ENCODE data around the gene RAE1.

The RAE1 gene

GRCh38 chr20:57409672-57410397, 58.8 kb downstream of the RAE1 start:
- no peak for TF ChIP-seq CTCF (IDR thresholded peaks at IDR 0.05; ENCODE audit: control extremely low read depth, extremely low read depth, low read depth, missing control alignments)
- DNase-seq (ENCODE audit: extremely low spot score), result no peak
- POLR2A ChIA-PET, result interaction anchor here (0.8 to 1.4 kb wide), 2 partner anchors 12 to 71 kb away, joined by 3 to 4 read pairs; no protein-coding TSS in a partner anchor
- CTCF ChIA-PET, result interaction anchor here (0.6 to 1.4 kb wide), 2 partner anchors 27 to 86 kb away, joined by 3 read pairs; no protein-coding TSS in a partner anchor

- ChIA-PET POLR2A (interaction anchor here (1.4 kb wide), 1 partner anchor 70 kb away, joined by 4 read pairs; no protein-coding TSS in a partner anchor), CTCF (no interaction called here)
- TF ChIP-seq CTCF (IDR thresholded peaks at IDR 0.05; ENCODE audit: control extremely low read depth, extremely low read depth, low read depth, missing control alignments), result no peak
- DNase-seq (ENCODE audit: extremely low spot score), result no peak
Measured at GRCh38 chr20:57410398-57410920, 59.4 kb downstream of the RAE1 start.

- CTCF ChIA-PET, result no interaction called here
- no peak for TF ChIP-seq CTCF (IDR thresholded peaks at IDR 0.05; ENCODE audit: control extremely low read depth, extremely low read depth, low read depth, missing control alignments)
- POLR2A ChIA-PET, result interaction anchor here (1.4 kb wide), 1 partner anchor 70 kb away, joined by 4 read pairs; no protein-coding TSS in a partner anchor
- no peak for DNase-seq (ENCODE audit: extremely low spot score)
Measured at GRCh38 chr20:57410924-57411323, 59.9 kb downstream of the RAE1 start.

- CTCF ChIA-PET, result interaction anchor here (1.1 to 2.4 kb wide), 6 partner anchors 8 to 82 kb away, joined by 4 to 8 read pairs (median 6); no protein-coding TSS in a partner anchor
- POLR2A ChIA-PET, result interaction anchor here (0.6 to 1.7 kb wide), 4 partner anchors 9 to 123 kb away, joined by 3 to 15 read pairs (median 6); no protein-coding TSS in a partner anchor
- no peak for DNase-seq (ENCODE audit: extremely low spot score)
- no peak for TF ChIP-seq CTCF (IDR thresholded peaks at IDR 0.05; ENCODE audit: control extremely low read depth, extremely low read depth, low read depth, missing control alignments)
Measured at GRCh38 chr20:57411406-57412283, 60.6 kb downstream of the RAE1 start.

- ChIA-PET CTCF (interaction anchor here (0.6 to 2.4 kb wide), 12 partner anchors 9 to 797 kb away, joined by 3 to 8 read pairs (median 4); no protein-coding TSS in a partner anchor), POLR2A (interaction anchor here (0.6 to 1.7 kb wide), 4 partner anchors 10 to 122 kb away, joined by 3 to 15 read pairs (median 6); no protein-coding TSS in a partner anchor)
- TF ChIP-seq CTCF (IDR thresholded peaks at IDR 0.05; ENCODE audit: control extremely low read depth, extremely low read depth, low read depth, missing control alignments), result no peak
- DNase-seq (ENCODE audit: extremely low spot score), result no peak
Measured at GRCh38 chr20:57412347-57413029, 61.4 kb downstream of the RAE1 start.
